GM18868 (cell line): Measurements from ENCODE around the gene MTA1.

Experiments
- ATAC-seq: cut with Tn5 transposase; IDR thresholded peaks from one replicate; pipeline ENCODE4 v1.9.1; 2021; ENCODE audit warnings: mild to moderate bottlenecking, moderate library complexity; ENCODE audit not compliant: unreplicated experiment

The MTA1 gene

GRCh38 chr14:105485739-105486162 is 66.1 kb downstream of the MTA1 start:
- ATAC-seq = no peak

- ATAC-seq = no peak
Observed at GRCh38 chr14:105486163-105486973, 66.7 kb downstream of the MTA1 start, which contains the start of gene CRIP1. TSS of gene CRIP1 (plus strand) at chr14:105486886. CDS start at chr14:105487260, 374 bp downstream.

- ATAC-seq = no peak
Observed at GRCh38 chr14:105486974-105487448, 67.4 kb downstream of the MTA1 start.

- no peak for ATAC-seq
Observed at GRCh38 chr14:105487449-105487985, 67.9 kb downstream of the MTA1 start.

- no peak for ATAC-seq
Observed at GRCh38 chr14:105487986-105488777, 68.6 kb downstream of the MTA1 start.

GRCh38 chr14:105488781-105489541 is 69.3 kb downstream of the MTA1 start:
- no peak for ATAC-seq

- ATAC-seq = no peak
Observed at GRCh38 chr14:105489542-105490266, 70.1 kb downstream of the MTA1 start.

GRCh38 chr14:105490267-105490571 is 70.6 kb downstream of the MTA1 start:
- ATAC-seq = no peak

GRCh38 chr14:105490572-105491365 is 71.1 kb downstream of the MTA1 start, which contains the start of gene TEDC1:
TSS of gene TEDC1 (plus strand) at chr14:105491246. CDS start at chr14:105491376, 130 bp downstream.
- peak; percentile 74 for ATAC-seq

- ATAC-seq = no peak
Observed at GRCh38 chr14:105491366-105491973, 71.8 kb downstream of the MTA1 start.

GRCh38 chr14:105492031-105492970 is 72.7 kb downstream of the MTA1 start:
- ATAC-seq = no peak

- no peak for ATAC-seq
Observed at GRCh38 chr14:105492971-105493871, 73.6 kb downstream of the MTA1 start.

GRCh38 chr14:105493921-105494605 is 74.4 kb downstream of the MTA1 start:
- no peak for ATAC-seq

GRCh38 chr14:105494606-105494929 is 74.9 kb downstream of the MTA1 start:
- no peak for ATAC-seq

GRCh38 chr14:105495101-105495989 is 75.7 kb downstream of the MTA1 start:
- no peak for ATAC-seq
